Astrocyte (in vitro differentiated cells and primary cell): ENCODE data around the gene RPLP2. TPM values are rescaled to one million over a fixed set of nuclear protein-coding genes. Genes with fewer than 3 reads are reported as not detected.

Experiments
- DNase-seq: peaks from one replicate; pipeline ENCODE4 v3.0.0-alpha.2; 2010; ENCODE audit warnings: low read depth
- FAIRE-seq: peaks from 2 replicates; lab custom pipeline; 2011; peaks lifted over from hg19 to GRCh38; lab: Jason Lieb, UNC
- H2AFZ ChIP-seq: 2 replicates; pipeline ENCODE4 v1.6.0; 2012; ENCODE audit warnings: low read depth, low read length, inconsistent platforms
- H3K27ac ChIP-seq: 2 replicates; pipeline ENCODE4 v1.5.1; 2011; ENCODE audit warnings: low read depth, low read length, inconsistent platforms
- H3K27me3 ChIP-seq: 2 replicates; pipeline ENCODE4 v1.6.0; 2011; ENCODE audit warnings: low read length, inconsistent platforms; ENCODE audit not compliant: insufficient read depth
- H3K36me3 ChIP-seq: 2 replicates; pipeline ENCODE4 v1.5.1; 2011; ENCODE audit warnings: low read length, inconsistent platforms; ENCODE audit not compliant: insufficient read depth
- H3K4me1 ChIP-seq: 2 replicates; pipeline ENCODE4 v1.5.1; 2011; ENCODE audit warnings: low read length, inconsistent platforms; ENCODE audit not compliant: insufficient read depth
- H3K4me2 ChIP-seq: 2 replicates; pipeline ENCODE4 v1.6.0; 2012; ENCODE audit warnings: low read length, inconsistent platforms
- H3K4me3 ChIP-seq: 2 replicates; pipeline ENCODE4 v1.5.1; 2011; ENCODE audit warnings: low read depth, mild to moderate bottlenecking, low read length, inconsistent platforms; ENCODE audit not compliant: insufficient read depth
- H3K79me2 ChIP-seq: 2 replicates; pipeline ENCODE4 v1.6.0; 2012; ENCODE audit warnings: mild to moderate bottlenecking, low read length, inconsistent platforms; ENCODE audit not compliant: insufficient read depth
- H3K9ac ChIP-seq: 2 replicates; pipeline ENCODE4 v1.6.0; 2012; ENCODE audit warnings: mild to moderate bottlenecking, low read length, inconsistent platforms
- H3K9me3 ChIP-seq: 2 replicates; pipeline ENCODE4 v1.5.1; 2012; ENCODE audit warnings: low read depth, mild to moderate bottlenecking, low read length, inconsistent platforms; ENCODE audit not compliant: insufficient read depth
- H4K20me1 ChIP-seq: 2 replicates; pipeline ENCODE4 v1.6.0; 2012; ENCODE audit warnings: low read length, inconsistent platforms; ENCODE audit not compliant: insufficient read depth
- H3K27ac Mint-ChIP-seq: one replicate; pipeline ENCODE4 v1.8.0; 2021; ENCODE audit warnings: mild to moderate bottlenecking, mixed read lengths; ENCODE audit not compliant: unreplicated experiment
- H3K27me3 Mint-ChIP-seq: one replicate; pipeline ENCODE4 v1.8.0; 2021; ENCODE audit warnings: low read depth, mixed read lengths; ENCODE audit not compliant: unreplicated experiment
- H3K36me3 Mint-ChIP-seq: one replicate; pipeline ENCODE4 v1.8.0; 2021; ENCODE audit warnings: low read depth, mixed read lengths; ENCODE audit not compliant: unreplicated experiment
- H3K4me1 Mint-ChIP-seq: one replicate; pipeline ENCODE4 v1.8.0; 2021; ENCODE audit warnings: low read depth, mixed read lengths; ENCODE audit not compliant: unreplicated experiment
- H3K4me3 Mint-ChIP-seq: one replicate; pipeline ENCODE4 v1.8.0; 2021; ENCODE audit warnings: mild to moderate bottlenecking, moderate library complexity, mixed read lengths; ENCODE audit not compliant: unreplicated experiment
- H3K9me3 Mint-ChIP-seq: one replicate; pipeline ENCODE4 v1.8.0; 2021; ENCODE audit warnings: mild to moderate bottlenecking, mixed read lengths; ENCODE audit not compliant: unreplicated experiment
- EZH2 ChIP-seq: IDR thresholded peaks from 2 replicates; pipeline ENCODE4 v1.6.1; 2012; ENCODE audit warnings: mild to moderate bottlenecking, low read length, inconsistent platforms; ENCODE audit not compliant: insufficient read depth
- total RNA-seq: library from RNA; stranded (reverse); gene quantifications from 2 replicates; pipeline ENCODE4 v1.2.1, GENCODE V29; 2021
- TF ChIP-seq, protein P1 (sequence below): IDR thresholded peaks from 2 replicates; pipeline ENCODE4 v1.5.1; 2011; ENCODE audit warnings: low read depth, mild to moderate bottlenecking, inconsistent platforms, low read length, moderate library complexity; ENCODE audit not compliant: insufficient read depth

RPLP2 gene
- total RNA-seq, 1 donor from 2014 or later = 1,666 TPM

DNA sequence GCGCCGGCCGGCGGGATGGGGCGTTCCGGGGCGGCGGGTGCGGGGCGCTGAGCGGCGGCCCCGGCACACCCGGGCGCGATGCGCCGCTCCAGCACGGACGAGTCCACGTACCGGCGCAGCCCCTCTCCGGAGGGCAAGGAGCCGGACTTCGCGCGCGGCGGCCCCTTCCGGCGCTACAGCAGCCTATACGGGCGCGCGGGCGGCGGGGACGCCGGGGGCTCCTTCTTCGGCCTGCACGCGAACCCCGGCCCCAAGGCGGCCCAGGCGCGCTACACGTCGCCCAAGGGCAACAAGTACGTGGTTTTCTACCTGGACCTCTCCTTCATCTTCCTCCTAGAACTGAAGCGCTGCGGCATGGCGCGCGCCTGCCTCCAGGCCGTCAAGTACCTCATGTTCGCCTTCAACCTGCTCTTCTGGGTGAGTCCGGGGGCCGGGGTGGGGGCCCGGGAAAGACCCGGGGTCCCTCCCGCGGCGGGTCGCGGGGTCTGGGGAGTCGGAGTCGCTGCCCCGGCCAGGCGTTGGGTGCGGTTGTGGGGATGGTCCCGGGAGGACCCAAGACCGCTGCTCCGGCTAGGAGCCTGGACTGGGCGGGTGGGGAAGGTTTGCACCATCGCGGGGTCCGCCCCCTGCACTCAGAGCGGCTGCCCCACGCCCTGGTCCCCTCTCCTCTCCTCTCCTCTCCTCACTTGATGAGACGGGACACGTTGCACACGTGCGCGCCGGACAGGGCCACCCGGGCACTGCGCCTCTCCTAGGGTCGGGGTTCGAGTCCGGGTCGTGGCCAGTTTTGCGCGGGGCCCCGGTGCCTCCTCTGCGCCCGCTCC lies 40.4 kb downstream of the RPLP2 start:
- Histone ChIP-seq H3K4me1 (peaks cover 30% of the 10 kb centered on the region), H3K27me3 (no peaks in the 10 kb centered on the region), H3K36me3 (no peaks in the 10 kb centered on the region), H3K9me3 (no peaks in the 10 kb centered on the region), H3K27ac (no peak overlapping the region), H3K9ac (peak overlapping the region; percentile 27), H3K4me3 (peak overlapping the region; percentile 39), H3K79me2 (peaks cover 23% of the 10 kb centered on the region), H4K20me1 (peaks cover 91% of the 10 kb centered on the region), H3K4me2 (peak overlapping the region; percentile 85), H2AFZ (peak overlapping the region; percentile 26)
- Mint-ChIP-seq H3K27ac (no peak overlapping the region), H3K4me3 (peak overlapping the region; percentile 78), H3K9me3 (no peaks in the 10 kb centered on the region), H3K4me1 (peaks cover 4% of the 10 kb centered on the region), H3K36me3 (peaks cover 2% of the 10 kb centered on the region), H3K27me3 (no peaks in the 10 kb centered on the region)
- DNase-seq (no peak), FAIRE-seq (no peak)
- TF ChIP-seq, protein P1, sequence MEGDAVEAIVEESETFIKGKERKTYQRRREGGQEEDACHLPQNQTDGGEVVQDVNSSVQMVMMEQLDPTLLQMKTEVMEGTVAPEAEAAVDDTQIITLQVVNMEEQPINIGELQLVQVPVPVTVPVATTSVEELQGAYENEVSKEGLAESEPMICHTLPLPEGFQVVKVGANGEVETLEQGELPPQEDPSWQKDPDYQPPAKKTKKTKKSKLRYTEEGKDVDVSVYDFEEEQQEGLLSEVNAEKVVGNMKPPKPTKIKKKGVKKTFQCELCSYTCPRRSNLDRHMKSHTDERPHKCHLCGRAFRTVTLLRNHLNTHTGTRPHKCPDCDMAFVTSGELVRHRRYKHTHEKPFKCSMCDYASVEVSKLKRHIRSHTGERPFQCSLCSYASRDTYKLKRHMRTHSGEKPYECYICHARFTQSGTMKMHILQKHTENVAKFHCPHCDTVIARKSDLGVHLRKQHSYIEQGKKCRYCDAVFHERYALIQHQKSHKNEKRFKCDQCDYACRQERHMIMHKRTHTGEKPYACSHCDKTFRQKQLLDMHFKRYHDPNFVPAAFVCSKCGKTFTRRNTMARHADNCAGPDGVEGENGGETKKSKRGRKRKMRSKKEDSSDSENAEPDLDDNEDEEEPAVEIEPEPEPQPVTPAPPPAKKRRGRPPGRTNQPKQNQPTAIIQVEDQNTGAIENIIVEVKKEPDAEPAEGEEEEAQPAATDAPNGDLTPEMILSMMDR = no peak
- no peak for TF ChIP-seq EZH2

DNA sequence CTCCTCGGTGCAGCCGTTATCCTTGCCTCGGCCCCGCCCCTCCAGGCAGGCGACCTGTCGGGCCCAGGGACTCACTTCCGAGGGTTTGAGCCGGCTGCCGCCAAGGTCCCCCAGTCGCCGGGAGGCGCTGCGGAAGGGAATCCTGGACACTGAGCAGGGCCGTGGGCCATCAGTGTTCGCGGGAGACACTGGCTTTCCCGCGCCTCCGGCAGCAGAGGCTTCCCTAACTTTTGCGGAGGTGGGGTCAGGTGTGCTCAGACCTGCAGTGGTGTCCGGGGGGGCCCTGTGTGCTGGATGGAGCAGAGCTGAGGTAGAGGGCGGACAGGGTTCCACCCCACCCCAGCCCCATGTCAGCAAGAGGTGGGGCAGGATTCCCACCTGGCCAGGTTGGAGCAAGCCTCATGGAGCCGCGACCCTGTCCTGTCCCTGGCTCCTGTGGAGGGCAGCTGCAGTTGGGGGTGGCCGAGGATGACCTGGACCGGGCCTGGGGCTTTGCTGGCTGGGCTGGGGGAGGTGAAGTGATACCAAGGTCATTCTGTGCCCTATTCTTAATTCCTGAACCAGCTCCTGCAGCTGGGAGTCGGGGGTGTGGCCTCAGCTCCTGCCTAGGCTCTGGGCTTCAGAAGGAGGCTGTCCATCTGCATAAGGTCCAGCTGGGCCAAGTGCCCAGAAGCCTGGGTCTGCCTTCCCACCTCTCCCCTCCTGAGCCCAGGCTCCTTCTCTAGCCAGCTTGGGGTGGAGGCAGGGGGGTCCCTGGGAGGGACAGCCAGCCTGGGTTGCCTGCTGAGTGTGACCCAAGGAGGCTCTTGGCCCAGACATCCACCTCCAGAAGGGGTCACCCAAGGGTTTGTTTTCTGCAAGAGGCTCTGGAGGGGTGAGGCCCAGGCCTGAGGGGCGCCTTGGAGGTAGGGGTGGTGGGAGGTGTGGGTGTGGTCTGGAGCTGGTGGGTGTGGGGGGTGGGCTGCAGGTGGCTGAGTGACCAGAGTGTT lies 41.3 kb downstream of the RPLP2 start:
- no peaks in the 10 kb centered on the region for H3K9me3 ChIP-seq
- no peak overlapping the region for H3K27ac ChIP-seq
- H3K4me2 ChIP-seq = peak overlapping the region; percentile 85
- FAIRE-seq = no peak
- H3K4me3 Mint-ChIP-seq = peak overlapping the region; percentile 78
- H3K27me3 Mint-ChIP-seq = no peaks in the 10 kb centered on the region
- H3K9ac ChIP-seq = no peak overlapping the region
- no peaks in the 10 kb centered on the region for H3K9me3 Mint-ChIP-seq
- H3K27me3 ChIP-seq = no peaks in the 10 kb centered on the region
- H4K20me1 ChIP-seq = peaks cover 91% of the 10 kb centered on the region
- no peak for DNase-seq
- H3K36me3 Mint-ChIP-seq = peaks cover 2% of the 10 kb centered on the region
- H3K79me2 ChIP-seq = peaks cover 18% of the 10 kb centered on the region
- H3K4me1 Mint-ChIP-seq = peaks cover 4% of the 10 kb centered on the region
- no peak overlapping the region for H3K4me3 ChIP-seq
- TF ChIP-seq EZH2 = no peak
- TF ChIP-seq, protein P1 = no peak
- no peaks in the 10 kb centered on the region for H3K36me3 ChIP-seq
- H2AFZ ChIP-seq = no peak overlapping the region
- H3K27ac Mint-ChIP-seq = no peak overlapping the region
- peaks cover 21% of the 10 kb centered on the region for H3K4me1 ChIP-seq
